ENCODE measurements around the gene MOB3A.
"Not testable (repeated sequence)": the region's sequence is repeated elsewhere in the genome, so short reads cannot be mapped to it uniquely, and the experiment has no call there.

MOB3A gene

DNA sequence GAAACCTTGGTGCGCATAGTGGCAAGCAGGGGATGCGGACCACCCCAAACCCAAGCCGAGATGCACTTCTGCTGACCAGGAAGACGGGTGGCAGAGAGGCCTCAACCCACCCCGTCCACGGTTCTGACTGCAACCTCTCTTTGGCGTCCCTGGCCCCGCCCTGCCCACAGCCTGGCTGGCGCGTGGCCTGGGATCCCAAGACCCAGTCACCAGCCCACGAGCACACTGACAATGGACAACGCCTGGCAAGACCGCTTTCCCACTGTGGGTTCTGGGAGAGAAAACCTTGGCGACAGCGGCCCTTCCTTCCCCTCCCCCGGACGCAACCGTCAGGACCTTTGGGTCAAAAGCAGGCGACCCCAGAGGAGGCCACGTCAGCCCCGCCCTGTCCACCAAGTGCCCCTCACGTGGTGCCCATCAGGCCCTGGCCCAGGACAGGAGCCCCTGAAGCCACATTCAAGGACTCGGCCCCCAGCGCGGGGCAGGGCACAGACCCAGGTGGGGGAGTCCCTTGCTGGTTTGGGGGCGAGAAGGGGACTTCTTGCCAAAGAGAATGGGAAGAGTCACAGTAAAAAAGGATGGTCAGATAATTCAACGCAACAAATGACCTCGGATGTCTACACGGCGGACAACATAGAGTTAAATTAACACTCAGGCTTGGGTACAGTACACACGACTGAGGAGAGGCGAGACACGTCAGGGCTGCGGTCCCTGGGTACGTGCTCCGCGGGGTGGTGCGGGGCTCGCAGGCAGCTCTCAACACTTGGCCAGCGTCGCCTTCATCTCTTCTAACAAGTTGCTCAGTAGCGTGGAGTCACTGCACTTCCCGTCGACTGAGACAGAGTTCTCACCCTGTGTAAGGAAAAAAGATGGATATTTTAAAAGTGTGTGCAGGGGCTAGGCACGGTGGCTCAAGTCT lies 5.5 kb upstream of the MOB3A start:
- DNase-seq: no peak

DNA sequence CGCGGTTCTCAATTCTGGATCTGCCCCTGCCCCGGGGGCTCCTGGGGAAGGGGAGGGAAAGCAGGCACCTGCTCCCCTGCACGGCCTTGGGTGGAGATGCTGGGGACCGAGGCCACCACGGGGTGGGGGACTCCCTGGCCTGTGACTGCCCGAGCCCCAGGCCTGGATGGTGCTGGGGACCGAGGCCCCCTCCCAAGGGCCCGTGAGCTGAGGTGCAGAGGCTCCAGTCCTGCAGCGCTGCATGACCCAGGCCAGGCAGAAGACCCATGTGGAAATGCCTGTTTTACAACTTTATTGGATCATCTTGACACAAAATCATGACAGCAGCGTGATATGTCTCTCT lies 4.6 kb upstream of the MOB3A start:
- no peak for DNase-seq

DNA sequence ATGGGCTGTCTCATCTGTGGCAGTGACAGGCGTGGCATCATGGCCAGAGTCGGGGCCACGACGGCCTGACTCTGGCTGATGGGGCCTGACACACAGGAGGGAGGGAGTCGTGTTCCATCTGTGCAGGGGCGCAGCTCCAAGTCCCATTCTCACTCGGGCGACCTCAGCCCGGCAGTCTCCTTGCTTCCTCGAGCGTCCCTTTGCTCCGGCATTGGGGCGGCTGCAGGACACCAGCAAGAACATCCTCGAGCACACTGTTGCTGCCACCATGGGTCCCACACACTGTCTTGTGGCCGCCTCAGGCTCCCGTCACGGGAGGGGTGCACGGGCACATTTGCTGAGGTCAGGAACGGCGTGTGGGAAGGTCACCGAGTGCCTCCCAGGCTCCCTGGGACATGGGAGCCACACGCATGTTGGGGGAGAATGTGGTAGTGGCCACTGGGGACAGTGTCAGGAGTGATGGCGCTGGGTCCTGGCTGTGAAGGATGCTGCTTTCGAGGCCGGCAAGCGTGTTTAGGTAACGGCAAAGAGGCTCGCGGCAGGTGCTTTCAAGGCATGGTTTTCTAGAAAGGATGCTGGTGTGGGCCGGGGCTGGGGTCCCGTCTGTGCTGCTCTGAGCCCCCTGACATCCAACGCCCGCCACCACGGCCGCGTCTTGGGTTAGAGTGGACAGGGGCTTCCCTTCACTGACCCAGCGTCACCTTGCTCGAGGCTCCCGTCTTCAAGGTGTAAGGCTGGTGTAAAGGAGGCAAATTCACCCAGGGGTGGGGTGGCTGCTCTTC lies 4.0 kb upstream of the MOB3A start:
- no peak for DNase-seq

DNA sequence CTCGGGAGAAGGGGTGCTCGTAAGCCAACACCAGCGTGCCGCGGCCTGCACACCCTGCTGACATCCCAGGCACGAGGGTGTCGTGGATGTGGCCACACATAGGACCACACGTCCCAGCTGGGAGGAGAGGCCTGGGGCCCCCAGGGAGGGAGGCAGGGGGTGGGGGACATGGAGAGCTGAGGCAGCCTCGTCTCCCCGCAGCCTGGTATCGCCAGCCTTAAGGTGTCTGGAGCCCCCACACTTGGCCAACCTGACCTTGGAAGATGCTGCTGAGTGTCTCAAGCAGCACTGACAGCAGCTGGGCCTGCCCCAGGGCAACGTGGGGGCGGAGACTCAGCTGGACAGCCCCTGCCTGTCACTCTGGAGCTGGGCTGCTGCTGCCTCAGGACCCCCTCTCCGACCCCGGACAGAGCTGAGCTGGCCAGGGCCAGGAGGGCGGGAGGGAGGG lies 3.0 kb upstream of the MOB3A start:
- DNase-seq: no peak

DNA sequence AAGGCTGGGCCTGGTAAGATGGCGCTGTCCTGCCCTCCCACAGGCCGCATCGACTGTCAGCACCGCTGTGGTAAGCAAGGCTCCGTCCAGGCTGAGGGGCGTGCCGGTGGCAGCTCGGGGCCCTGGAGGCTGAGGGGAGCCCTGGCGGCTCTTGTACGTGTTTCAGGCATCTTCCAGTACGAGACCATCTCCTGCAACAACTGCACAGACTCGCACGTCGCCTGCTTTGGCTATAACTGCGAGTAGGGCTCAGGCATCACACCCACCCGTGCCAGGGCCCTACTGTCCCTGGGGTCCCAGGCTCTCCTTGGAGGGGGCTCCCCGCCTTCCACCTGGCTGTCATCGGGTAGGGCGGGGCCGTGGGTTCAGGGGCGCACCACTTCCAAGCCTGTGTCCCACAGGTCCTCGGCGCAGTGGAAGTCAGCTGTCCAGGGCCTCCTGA lies 1.8 kb upstream of the MOB3A start:
- DNase-seq: no peak

DNA sequence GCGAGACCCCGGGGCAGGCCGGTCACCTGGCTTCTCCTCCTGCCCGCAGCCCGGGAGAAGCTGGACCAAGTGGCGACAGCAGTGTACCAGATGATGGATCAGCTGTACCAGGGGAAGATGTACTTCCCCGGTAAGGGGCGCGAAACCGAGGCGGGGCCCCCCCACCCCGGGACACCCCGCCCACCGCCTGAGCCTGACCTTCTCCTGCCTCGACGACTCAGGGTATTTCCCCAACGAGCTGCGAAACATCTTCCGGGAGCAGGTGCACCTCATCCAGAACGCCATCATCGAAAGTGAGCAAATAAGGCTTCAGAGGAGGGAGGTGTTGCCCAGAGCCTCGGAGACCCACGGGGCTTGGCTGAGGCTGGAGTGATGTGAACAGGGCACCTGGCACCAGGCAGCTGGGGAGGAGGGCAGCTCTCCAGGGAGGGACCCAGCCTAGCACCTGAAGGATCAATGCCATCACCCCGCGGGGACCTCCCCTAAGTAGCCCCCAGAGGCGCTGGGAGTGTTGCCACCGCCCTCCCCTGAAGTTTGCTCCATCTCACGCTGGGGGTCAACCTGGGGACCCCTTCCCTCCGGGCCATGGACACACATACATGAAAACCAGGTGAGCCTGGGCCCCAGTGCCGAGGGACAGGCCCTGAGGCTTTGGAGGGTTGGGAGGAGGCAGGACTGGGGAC lies 1.2 kb upstream of the MOB3A start:
- DNase-seq: peak; percentile 42

DNA sequence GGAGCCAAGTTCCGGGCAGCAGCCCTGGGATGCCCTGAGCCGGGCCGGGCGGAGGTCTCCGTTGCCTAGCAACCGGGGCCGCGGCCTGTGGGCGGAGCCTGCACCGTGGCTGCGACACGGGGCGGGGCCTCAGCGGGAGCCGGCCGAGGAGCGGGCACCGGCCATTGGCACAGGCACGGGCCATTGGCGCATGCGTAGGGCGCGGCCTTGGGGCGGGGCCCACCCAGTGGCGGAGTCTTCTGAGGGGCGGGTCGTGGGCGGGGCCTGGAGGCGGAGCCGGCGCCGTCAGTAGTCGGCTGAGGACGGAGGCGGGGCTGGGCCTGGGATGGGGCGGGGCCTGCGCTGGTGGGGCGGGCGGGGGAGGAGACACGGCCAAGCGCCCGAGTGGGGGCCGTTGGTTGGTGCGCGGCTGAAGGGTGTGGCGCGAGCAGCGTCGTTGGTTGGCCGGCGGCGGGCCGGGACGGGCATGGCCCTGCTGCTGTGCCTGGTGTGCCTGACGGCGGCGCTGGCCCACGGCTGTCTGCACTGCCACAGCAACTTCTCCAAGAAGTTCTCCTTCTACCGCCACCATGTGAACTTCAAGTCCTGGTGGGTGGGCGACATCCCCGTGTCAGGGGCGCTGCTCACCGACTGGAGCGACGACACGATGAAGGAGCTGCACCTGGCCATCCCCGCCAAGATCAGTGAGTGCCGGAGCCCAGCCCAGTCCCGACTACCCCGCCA lies 515 bp upstream of the MOB3A start, which contains the start of gene IZUMO4:
TSS of gene IZUMO4 (plus strand) at position 436 of the 723 bp plus-strand sequence. CDS start at position 467, 31 bp downstream.
- peak; percentile 100 for DNase-seq

DNA sequence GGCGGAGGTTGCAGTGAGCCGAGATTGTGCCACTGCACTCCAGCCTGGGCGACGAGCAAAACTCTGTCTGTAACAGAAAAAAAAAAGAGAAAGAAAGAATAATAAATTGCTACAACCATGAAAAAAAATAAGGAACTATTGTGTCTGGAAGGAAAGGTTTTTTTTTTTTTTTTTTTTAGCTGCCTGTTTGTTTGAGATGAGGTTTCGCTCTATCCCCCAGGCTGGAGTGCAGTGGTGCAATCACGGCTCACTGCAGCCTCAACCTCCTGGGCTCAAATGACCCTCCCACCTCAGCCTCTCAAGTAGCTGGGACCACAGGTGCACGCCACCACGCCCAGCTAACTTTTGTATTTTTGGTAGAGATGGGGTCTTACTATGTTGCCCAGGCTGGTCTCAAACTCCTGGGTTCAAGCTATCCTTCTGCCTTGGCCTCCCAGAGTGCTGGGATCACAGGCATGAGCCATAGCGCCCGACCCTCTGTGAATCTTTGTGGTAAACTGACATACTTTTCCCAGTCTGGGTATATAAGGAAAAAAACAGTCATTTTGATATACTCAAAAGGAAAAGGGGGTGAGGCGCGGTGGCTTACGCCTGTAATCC lies 4.1 kb downstream of the MOB3A start:
- not testable (repeated sequence) for DNase-seq

DNA sequence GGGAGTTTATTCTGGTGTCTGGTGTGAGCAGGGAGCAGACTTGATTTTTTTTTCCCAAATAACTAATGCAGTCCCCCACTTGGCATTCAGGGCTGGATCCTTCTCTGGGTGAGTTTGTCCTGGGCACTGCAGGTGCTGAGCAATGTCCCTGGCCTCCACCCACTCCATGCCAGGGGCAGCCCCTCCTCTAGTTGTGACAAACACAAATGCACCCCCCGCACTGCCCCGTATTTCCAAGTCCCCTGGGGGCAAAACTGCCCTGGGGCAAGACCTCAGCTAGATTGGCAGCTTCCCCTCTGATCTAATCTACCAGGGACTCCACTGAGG lies 6.4 kb downstream of the MOB3A start:
- DNase-seq: no peak

DNA sequence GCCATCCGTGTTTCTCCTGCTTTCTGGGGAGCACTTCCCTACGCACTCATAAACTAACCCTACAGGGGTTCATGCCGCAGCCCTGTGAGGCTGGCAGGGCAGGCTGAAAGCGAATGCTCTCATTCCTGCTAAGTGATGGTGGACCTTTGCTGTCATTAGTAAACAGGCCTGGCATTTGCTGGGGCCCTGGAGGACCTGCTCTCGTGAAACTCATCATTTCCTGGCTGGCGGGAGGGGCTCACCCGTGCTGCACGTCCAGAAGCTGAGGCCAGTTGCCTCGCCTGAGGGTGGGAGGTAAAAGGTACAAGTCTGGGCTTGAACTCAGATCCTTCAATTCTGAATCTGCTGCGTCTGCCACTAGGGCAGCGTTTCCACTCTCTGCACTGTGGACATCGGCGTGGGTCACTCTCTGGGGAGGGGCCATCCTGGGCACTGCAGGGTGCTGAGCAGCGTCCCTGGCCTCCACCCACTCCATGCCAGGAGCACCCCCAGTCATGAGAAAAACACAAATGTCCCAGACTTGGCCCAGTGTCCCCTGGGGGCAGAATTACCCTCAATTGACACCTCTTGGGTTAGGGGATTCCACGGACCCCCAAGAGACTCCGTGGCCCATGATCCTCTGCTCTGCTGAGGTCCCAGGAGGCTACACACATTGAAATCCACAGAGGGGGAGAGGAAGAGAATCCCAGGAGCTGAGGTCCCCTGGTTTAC lies 7.0 kb downstream of the MOB3A start:
- DNase-seq: no peak

DNA sequence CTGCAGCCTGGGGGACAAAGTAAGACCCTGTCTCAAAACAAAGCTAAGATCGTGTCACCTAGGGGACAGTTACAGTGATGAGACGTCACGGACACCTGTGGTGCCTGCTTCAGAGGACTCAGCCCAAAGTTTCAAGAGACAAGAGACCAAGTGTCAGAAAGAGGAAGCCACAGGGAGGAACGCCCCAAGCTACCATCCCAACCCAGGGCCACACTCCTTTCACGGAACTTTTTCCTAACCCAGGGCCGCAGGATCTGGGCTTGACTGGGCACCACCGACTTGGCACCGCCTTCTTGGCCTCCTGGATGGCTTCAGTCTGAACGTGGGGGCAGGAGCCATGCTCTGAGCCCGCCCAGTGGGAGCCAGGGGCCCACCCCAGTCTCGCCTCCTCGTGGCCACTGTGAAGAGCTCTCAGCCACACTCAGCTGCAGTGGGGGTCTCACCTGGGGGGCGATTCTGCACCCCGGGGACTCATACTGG lies 8.5 kb downstream of the MOB3A start:
- DNase-seq: no peak

DNA sequence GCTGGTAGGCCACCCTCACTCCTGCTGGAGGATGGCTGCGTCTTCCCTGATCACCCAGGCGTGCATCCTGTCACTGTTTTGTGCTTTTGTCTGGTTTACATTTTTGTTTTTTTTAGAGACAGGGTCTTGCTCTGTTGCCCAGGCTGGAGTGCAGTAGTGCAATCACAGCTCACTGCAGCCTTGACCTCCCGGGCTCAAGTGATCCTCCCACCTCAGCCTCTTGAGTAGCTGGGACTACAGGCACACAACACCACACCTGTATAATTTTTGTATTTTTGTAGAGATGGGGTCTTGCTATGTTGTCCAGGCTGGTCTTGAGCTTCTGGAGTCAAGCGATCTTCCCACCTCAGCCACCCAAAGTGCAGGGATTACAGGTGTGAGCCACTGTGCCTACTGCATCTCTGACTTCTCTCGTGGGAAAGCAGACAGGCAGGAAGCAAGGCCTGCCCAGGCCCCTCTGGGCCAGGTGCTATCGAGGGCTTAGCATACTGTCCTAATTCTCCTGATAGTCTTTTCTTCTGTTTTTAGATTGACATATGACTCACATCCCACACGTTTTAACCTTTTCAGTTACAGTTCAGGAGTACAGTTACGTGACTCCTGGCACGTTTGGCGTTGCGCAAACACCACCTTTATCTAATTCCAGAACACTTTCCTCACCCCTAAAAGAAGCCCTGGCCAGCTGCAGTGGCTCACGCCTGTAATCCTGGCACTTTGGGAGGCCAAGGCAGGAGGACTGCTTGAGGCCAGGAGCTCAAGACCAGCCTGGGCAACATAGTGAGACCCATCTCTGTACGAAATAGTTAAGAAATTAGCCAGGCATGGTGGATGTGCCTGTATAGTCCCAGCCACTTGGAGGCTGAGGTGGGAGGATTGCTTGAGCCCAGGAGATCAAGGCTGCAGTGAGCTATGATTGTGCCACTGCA lies 9.2 kb downstream of the MOB3A start:
- not testable (repeated sequence) for DNase-seq

DNA sequence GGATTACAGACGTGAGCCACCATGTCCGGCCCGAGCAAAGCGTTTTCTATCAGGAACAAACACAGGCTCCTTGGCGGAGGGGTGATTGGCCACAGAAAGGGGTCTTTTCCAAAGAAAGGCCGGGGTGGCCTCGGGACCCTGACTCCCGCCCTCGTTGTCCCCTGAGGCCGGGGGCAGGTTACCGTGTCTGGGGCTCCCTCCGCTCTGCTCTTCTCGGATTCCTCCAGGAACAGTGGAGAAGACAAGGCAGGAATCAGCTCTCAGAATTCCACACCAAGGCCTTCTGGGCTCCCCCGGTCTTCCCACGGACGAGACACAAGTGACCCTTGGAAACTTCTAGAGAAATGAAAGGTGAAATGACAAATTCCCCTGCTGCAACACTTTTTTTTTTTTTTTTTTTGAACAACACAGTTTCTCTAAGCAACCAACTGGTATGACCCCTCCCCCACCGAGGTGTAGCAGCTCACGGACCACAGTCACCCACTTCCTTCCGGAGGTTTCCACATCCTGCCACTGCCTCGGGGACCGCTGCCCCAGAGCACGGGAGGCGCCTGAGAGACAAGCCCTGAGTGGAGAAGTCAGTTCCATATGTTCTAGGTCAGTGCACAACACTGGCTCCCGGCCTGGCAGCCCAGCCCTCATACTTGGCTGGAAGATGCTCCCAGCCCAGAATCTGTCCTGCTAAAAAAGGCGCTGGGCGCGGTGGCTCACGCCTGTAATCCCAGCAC lies 11.0 kb downstream of the MOB3A start:
- peak; percentile 85 for DNase-seq

DNA sequence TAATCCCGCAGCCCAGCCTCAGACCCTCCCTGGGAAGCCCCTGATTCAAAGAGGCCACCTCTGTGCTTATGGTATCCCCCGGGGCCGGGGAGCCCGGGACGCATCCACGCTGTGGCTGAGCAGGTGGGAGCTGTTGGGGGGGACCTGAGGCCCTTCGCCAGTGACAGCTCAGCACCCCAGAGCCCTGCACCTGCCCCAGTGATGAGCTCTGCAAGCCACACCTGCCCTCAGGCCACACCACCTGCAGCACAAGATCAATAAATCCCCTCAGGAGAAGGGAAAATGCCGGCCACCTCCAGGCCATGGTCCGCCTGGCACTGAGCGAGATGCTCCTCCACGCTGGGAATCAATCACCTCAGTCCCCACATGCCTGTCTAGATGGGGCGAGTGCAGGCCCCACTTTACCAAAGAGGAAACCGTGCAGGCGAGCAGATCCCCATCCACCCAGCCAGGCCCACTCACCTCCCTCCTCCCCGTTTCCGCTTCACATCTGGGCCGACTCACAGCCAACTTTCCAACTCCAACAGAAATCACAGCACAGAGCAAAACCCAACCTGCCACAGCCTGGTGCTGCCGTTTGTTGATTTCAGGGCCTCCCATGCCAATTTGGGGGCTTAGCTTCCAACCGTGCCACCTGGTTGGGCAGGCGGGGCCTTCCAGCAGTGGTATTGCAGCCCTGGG lies 12.8 kb downstream of the MOB3A start:
- peak; percentile 61 for DNase-seq

DNA sequence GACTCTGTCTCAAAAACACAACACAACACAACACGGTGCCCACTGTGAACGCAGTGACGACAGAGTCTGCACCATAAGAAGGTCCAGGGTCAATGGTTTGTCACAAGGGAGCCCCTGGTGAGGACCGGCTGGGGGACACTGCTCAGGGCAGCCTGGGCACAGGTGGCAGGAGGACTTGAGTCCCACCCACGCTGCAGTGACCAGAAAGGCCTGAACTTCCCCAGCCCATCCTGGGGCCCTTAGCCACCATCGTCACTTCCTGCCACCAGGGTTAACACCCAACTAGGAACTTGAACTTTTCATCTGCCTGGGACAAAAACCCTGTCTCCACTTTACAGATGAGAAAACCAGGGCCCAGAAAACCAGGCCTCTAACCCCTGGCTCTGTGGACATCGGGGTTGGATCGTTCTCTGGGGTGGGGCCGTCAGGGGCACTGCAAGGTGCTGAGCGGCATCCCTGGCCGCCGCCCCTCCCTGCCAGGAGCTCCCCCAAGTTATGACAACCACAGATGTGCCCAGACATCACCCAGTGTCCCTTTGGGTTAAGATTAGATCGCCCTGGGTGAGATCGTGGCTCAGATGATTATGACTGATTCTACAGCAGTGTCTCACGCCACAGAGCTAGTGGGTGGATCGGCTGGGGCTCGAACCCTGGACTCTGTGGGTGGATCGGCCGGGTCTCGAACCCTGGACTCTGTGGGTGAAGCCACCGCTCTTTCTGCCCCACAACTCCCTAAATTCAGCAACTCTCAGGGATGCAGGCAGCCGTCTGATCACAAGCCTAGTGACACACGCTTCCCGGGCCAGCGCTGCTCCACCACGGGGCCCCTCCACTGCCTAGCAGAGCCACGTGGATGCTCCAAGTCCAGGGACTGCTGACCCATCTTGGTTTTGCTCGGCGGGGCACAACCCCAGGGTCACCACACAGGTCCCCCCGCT lies 14.0 kb downstream of the MOB3A start:
- no peak for DNase-seq

DNA sequence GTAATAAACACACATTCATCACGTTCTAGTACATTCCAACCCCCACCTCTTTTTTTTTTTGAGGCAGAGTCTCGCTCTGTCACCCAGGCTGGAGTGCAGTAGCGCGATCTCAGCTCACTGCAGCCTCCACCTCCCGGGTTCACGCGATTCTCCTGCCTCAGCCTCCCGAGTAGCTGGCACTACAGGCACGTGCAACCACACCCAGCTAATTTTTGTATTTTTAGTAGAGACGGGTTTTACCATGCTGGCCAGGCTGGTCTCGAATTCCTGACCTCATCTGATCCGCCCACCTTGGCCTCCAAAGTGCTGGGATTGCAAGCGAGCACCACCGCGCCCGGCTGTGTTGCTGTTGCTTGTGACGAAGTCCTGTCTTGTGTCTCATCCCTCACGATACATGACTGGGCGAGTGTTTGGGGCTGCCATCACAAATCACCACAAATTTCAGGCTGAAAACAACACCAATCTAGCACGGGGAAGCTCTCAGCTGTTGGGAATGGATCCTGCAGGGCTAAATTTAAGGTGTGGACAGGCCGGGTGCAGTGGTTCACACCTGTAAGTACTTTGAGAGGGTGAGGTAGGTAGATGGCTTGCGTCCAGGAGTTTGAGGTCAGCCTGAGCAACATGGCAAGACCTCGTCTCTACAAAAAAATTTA lies 15.7 kb downstream of the MOB3A start:
- no peak for DNase-seq

DNA sequence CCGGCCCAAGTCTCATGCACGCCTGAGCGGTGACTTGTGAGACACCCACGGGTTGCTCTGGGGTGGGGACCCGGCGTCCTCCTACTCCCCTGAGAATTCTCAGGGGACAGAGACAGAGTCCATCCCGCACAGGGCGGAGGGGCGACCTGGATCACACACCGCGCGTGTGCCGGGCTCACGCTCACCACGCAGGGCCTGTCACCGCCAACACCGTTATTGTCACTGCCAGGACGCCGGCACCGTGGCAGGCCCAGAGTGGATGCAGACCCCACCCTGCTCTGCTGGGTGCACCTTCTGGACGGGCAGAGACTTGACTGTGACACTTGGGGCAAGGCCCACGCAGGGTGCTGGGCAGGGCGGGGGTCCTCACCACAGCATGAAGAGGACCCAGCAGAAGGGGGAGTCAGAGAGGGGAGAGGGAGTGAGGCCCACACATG lies 16.2 kb downstream of the MOB3A start:
- no peak for DNase-seq
